ENCODE data around the gene PHLDB2.

DNA sequence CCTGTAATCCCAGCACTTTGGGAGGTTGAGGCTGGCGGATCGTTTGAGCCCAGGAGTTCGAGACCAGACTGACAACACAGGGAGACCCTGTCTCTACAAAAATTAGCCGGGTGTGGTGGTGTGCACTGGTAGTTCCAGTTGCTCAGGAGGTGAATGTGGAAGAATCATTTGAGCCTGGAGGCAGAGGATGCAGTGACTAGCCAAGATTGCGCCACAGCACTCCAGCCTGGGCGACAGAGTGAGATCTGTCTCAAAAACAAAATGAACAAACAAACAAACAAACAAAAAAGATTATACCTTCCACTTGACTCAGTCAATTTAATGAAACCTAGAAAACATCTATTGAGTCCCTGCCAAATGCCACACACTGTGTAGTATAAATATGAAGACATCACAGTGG lies 30.5 kb upstream of the PHLDB2 start:
- TF ChIP-seq CTCF (IDR thresholded peaks at IDR 0.05) (no peak), POLR2A (IDR thresholded peaks at IDR 0.05) (no peak)
